Activated CD8-positive, alpha-beta memory T cell treated with anti-CD3 and anti-CD28 coated beads, Interleukin-2, amount 50 U/mL, for 1 hour (primary cell): ENCODE measurements around the gene SLC14A1.

ENCODE experiments used
- DNase-seq: peaks from one replicate; pipeline ENCODE4 v3.0.0-alpha.2; 2020; ENCODE audit errors: extremely low read depth

The SLC14A1 gene

GRCh38 chr18:45801416-45802004 lies 77.5 kb downstream of the SLC14A1 start:
- no peak for DNase-seq
